GM18520 (cell line): ENCODE measurements around the gene EIF4G3.
"Not testable (repeated sequence)": the region's sequence is repeated elsewhere in the genome, so short reads cannot be mapped to it uniquely, and the experiment has no call there.

Source experiments
- ATAC-seq: cut with Tn5 transposase; IDR thresholded peaks from one replicate; pipeline ENCODE4 v1.9.1; 2021; ENCODE audit not compliant: unreplicated experiment

Gene EIF4G3

DNA sequence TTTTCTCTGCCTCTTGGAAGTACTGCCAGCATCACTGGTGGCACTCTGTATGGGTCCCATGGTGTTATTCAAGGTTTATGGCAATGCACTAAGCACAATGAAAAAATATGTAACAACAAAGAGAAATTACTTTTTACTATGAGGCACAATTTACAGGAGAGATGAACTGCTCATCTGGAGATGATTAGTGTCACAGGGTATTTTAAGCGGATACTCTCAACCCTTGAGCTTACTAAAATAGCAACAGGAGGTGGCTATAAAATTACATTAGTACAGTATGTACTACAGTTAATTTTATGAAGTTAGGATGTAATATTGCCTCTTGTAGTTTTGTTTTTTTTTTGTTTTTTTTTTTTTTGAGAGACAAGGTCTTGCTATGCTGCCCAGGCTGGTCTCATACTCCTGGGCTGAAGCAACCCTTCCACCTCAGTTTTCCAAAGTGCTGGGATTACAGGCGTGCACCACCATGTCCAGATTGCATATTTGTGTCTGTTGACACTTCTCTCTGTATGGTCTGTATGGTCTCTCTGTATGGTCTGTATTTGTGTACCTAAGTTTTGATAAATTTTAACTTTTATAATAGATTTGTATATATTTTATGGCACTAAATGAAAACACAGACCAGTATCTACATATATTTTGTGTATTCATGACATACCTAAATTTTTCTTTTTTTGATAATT is 214.0 kb downstream of the EIF4G3 start:
- no peak for ATAC-seq

DNA sequence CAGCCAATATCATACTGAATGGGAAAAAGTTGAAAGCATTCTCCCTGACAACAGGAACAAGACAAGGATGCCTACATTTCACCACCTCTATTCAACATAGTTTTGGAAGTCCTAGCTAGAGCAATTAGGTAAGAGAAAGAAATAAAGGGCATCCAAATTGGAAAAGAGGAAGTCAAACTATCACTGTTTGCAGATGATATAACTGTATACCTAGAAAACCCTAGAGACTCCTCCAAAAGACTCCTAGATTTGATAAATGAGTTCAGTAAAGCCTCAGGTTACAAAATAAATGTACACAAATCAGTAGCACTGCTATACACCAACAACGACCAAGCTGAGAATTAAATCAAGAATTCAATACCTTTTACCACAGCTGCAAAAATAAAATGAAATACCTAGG is 218.3 kb downstream of the EIF4G3 start:
- no peak for ATAC-seq

- no peak for ATAC-seq
Observed at GRCh38 chr1:20956272-20956671, 220.4 kb downstream of the EIF4G3 start.

DNA sequence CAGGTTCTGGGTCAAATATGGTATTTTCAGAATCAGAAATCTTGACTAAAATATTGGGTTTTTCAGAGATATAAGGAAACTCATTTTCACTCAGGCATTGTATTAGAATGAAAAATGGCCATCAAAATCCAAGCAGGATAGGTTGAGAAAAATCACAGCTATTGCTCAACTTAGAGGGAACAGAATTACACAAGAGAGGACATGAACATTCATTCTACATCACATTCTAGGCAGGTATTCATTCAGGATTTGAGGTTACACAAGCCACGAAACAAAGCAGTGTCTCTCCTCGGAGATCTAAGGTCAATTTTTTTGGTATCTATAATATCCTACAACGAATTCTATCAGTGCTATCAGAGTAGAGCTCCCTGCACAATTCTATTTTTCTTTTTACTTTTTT is 226.0 kb downstream of the EIF4G3 start:
- ATAC-seq = no peak

DNA sequence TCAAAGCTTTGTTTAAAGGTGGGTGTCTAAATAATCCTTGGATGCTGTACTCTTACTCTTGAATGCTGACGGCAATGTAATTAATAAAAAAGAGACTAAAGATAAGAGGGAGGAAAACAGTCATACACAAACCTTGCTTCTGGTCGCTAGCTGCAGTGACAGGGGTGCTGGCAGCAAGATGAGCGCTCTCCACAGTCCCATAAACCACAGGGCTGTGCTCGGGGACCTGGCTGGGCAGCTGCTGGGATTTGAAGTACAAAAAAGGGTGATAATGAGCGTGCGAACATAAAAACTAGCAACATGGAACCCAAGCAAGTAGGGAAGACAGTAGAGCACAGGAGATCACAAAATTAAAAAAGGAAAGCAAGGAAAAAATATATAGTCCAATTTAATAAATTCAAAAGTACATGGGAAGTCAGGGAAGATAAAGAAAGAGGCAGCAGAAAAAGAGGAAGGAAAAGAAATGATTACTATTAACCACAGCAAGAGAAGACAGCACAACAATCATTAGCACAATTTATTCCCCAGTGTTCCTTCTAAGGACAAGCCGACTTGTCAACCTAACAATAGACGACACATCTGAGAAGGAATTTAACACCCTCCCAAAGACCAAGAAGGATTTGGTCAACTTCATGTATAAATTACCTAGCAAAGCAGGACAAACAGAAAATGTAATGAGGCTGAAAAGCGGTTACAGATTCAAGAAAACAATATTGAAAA is 226.7 kb downstream of the EIF4G3 start:
- no peak for ATAC-seq

DNA sequence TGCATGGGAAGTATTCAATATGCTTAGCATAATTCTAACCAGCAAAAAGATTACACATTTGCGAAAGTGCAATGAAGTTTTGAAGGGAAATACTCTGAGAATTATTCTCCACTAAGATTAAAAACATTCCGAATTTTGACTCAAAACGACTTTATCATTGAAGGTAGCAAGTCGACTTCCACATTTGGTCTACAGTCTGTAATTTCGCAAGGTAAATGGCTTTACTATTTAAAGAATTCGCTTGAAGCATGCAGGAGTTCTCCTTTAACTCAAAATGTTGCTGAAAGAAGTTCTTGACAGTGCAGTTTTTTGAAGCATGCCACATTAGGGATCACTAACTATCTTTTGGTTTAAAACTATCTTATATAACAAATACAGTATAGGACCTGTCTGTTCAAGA is 228.6 kb downstream of the EIF4G3 start:
- ATAC-seq = no peak

DNA sequence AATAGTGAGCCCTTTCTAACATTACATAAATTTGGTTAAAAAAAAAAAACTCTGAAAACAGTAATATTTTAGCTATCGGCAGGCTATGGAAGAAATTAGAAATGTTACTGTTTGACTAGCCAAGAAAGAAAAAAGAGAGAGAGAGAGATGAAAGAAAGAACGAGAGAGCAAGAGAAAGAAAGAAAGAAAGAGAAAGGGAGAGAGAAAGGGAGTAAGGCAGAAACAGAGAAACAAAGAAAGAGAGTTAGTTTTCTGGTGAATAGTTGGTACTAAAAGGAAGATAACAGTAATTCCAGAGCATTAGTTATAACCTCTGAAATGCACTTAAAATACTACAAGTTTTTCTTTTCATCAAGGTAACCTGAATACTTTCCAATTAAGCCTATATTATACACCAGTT is 229.3 kb downstream of the EIF4G3 start:
- no peak for ATAC-seq

- no peak for ATAC-seq
Observed at GRCh38 chr1:20936621-20937020, 240.1 kb downstream of the EIF4G3 start.

DNA sequence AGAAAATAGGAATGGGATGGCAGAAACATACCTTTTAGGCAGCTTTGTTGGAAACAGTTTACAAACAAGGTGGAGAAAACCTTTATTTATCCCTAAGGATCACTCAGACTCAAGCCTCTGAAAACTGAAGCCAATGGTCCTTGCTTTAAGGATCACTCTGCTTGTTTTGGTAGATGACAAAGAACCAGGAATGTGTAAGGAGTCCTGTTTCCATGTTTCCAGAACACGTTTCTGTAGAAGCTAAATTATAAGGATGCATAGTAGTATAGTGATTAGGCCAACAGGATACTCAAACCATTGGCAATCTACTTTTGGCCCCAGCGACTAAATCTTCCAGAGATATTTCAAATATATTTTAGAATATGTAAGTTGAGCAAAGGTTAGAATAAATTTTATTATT is 240.5 kb downstream of the EIF4G3 start:
- ATAC-seq = no peak

- no peak for ATAC-seq
Observed at GRCh38 chr1:20935717-20936116, 241.0 kb downstream of the EIF4G3 start.

DNA sequence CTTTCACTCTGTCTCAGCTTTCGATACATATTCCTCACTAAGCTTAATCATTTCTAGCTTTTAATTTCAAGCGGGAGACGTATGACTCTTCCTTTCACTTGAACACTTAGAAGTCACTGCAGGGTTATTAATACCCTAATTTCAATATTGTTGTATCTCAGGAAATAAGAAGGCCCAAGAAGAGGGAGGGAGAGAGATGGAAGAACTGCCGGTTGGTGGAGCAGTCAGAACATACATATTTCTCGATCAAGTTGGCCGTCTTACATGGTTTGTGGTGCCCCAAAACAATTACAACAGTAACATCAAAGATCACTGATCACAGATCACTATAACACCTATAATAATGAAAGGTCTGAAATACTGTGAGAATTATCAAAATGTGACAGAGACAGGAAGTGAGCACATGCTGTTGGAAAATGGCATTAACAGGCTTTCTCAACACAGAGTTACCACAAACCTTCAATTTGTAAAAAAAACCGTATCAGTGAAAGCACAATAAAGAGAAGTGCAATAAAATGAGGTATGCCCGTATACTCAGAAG is 244.2 kb downstream of the EIF4G3 start:
- ATAC-seq = no peak

GRCh38 chr1:20931930-20932436 is 244.7 kb downstream of the EIF4G3 start:
- no peak for ATAC-seq

DNA sequence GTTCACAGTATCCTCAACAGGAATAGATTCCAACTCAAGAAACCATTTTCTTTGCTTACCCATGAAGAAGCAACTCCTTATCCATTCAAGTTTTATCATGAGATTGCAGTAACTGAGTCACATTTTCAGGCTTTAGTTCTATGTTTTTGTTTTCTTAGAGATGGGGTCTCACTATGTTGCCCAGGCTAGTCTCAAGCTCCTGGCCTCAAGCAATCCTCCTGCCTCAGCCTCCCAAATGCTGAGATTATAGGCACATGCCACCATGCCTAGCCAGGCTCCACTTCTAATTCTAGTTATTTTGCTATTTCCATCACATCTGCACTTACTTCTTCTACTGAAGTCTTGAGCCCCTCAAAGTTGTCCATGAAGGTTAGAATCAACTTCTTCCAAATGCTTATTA is 246.3 kb downstream of the EIF4G3 start:
- ATAC-seq = no peak

- ATAC-seq = no peak
Observed at GRCh38 chr1:20928146-20928545, 248.6 kb downstream of the EIF4G3 start.

DNA sequence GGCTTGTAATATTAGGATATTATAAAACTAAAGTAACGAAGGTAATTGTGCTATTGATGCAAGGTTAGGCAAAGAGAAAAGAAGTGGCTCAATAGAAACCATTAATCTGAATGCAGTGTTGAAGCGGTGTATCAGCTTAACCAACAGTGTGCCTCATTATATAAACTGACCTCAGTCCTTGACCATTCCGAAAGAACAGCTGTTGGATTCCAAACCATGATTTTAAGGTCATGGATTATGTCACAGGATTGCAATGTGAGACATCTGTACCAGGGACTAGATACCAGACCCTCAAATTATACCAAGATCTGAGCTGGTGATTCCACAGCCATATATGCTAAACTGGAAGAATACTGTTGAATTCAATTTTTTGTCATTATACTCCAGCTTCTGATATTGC is 255.4 kb downstream of the EIF4G3 start:
- ATAC-seq = no peak

GRCh38 chr1:20913242-20913641 is 263.5 kb downstream of the EIF4G3 start:
- no peak for ATAC-seq

DNA sequence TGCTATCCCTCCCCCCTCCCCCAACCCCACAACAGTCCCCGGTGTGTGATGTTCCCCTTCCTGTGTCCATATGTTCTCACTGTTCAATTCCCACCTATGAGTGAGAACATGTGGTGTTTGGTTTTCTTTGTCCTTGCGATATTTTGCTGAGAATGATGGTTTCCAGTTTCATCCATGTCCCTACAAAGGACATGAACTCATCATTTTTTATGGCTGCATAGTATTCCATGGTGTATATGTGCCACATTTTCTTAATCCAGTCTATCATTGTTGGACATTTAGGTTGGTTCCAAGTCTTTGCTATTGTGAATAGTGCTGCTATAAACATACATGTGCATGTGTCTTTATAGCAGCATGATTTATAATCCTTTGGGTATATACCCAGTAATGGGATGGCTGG is 269.2 kb downstream of the EIF4G3 start:
- ATAC-seq = not testable (repeated sequence)

GRCh38 chr1:20903437-20903836 is 273.3 kb downstream of the EIF4G3 start:
- no peak for ATAC-seq

DNA sequence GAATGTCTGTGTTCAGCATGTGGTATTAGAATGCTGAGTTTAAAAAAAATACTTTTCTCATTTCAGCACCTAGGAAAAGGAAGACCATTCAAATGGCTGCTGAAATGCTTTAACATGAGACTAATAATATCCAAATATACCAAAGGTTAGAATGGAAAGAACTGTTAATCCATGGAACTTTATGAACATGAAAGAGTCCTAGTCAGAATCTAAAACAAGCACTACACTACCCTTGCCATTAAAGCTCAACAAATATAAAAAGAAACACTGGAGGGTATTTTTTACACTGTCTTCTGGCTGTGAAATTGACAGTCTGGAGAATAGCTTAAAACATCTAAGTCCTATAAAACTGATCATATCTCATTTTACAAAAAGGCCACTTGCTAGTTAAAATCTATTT is 276.6 kb downstream of the EIF4G3 start:
- ATAC-seq = no peak

DNA sequence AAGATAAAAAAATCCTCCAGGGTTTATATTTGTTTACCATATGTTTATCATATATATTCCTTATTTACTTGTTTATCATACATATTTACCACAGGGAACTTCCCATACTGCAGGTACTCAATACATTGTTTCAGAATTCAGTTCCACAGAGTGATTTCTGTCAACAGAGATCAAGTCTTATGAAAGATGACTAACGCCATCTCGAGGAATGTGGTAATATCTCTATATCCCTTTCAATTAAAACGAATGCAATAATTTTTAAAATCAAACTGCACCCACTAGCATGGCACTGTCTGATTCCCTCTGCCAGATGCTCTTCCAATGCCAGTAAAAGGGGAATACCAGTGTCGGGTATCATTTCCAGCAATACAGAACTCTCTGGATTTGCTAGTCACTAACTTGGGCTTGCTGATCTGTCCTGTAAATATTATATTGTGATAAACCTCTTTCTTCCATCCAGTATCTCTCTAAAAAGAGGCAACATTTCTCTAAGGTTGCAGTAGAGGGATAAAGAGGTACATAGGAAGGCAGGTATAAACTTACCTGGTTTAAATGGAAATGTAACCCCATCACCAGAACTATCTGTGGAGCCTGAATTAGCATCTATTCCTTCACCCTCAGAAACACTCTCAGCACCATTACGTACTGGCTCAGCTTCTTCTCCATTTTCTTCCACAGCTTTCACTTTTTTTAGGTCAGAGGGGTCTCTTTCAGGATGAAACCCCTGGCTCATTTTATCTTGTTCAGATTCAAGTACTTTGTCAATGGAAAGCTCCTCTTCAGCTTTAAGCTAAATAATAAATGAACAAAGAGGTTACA is 277.3 kb downstream of the EIF4G3 start:
- no peak for ATAC-seq

GRCh38 chr1:20896826-20897225 is 279.9 kb downstream of the EIF4G3 start:
- no peak for ATAC-seq
